Measurements from ENCODE around the gene PPM1H. TPM values are rescaled to one million over a fixed set of nuclear protein-coding genes. Genes with fewer than 3 reads are reported as not detected.

Gene PPM1H
- total RNA-seq, 1 donor from 2014 or later = 15.7 TPM

GRCh38 chr12:62933602-62934238, 1.2 kb downstream of the PPM1H start:
- no peaks in the 10 kb centered on the region for H3K9me3 Mint-ChIP-seq
- DNase-seq (ENCODE audit: low spot score in 2 of 2, unreplicated experiment in 2 of 2) = no peak

DNA sequence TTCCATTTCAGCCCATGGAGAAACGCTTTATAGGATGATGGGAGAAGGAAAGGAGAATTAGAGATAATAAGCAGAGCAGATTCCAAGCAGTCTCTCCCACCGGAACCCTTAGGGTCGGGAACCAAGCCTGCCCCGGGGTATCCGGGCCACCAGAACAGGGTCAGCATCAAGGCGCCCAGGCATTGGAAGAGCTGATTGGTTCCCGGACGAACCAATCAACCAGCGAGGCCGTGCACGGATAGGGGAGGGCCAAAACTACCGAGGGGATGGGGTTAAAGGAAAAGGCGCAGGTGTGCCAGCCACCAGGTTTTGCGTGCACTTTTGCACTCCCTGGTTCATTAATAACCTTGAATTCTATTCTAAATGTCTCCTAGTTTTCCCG, 1.7 kb downstream of the PPM1H start:
- Mint-ChIP-seq H3K4me3 (peak overlapping the region; percentile 97), H3K4me1 (peaks cover 32% of the 10 kb centered on the region), H3K27ac (no peak overlapping the region), H3K9me3 (no peaks in the 10 kb centered on the region), H3K27me3 (ENCODE audit: low read depth) (peaks cover 43% of the 10 kb centered on the region), H3K36me3 (no peaks in the 10 kb centered on the region)
- no peak for TF ChIP-seq CTCF (IDR thresholded peaks at IDR 0.05; ENCODE audit: unreplicated experiment)
- no peak for DNase-seq (ENCODE audit: low spot score in 2 of 2, unreplicated experiment in 2 of 2)

More at GRCh38 chr12:62933602-62934238, 1.2 kb downstream of the PPM1H start:
- H3K27ac Mint-ChIP-seq = peak overlapping the region; percentile 96
- no peaks in the 10 kb centered on the region for H3K36me3 Mint-ChIP-seq
- H3K4me3 Mint-ChIP-seq = peak overlapping the region; percentile 97
- H3K4me1 Mint-ChIP-seq = peaks cover 32% of the 10 kb centered on the region
- no peak for TF ChIP-seq CTCF (IDR thresholded peaks at IDR 0.05; ENCODE audit: unreplicated experiment)
- H3K27me3 Mint-ChIP-seq (ENCODE audit: low read depth) = peaks cover 39% of the 10 kb centered on the region

DNA sequence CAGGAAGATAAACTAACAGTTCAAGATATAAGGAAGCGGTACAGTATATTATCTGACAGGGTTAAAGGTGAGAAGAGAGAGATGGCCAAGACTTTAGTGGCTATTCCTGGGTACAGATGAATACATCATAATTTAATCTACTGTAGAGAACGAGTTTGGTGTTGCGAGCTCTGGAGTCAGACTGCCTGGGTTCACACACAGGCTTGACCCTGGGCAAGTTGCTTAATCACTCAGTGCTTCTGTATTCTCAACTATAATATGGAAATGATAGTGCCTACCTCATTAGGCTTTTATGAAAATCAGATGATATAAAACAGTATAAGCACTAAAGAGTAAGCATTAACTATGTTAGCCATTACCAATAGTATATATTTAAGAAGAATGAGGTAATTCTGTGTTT, 3.5 kb downstream of the PPM1H start:
- Mint-ChIP-seq H3K36me3 (no peaks in the 10 kb centered on the region), H3K9me3 (no peaks in the 10 kb centered on the region), H3K27me3 (ENCODE audit: low read depth) (peaks cover 41% of the 10 kb centered on the region), H3K4me3 (no peak overlapping the region), H3K27ac (no peak overlapping the region), H3K4me1 (peaks cover 32% of the 10 kb centered on the region)
- no peak for DNase-seq (ENCODE audit: low spot score in 2 of 2, unreplicated experiment in 2 of 2)
- TF ChIP-seq CTCF (IDR thresholded peaks at IDR 0.05; ENCODE audit: unreplicated experiment) = no peak

- no peak for DNase-seq (ENCODE audit: low spot score in 2 of 2, unreplicated experiment in 2 of 2)
- Mint-ChIP-seq H3K4me3 (no peak overlapping the region), H3K36me3 (no peaks in the 10 kb centered on the region), H3K9me3 (no peaks in the 10 kb centered on the region), H3K27me3 (ENCODE audit: low read depth) (peaks cover 43% of the 10 kb centered on the region), H3K27ac (peak overlapping the region; percentile 37), H3K4me1 (peaks cover 32% of the 10 kb centered on the region)
- TF ChIP-seq CTCF (IDR thresholded peaks at IDR 0.05; ENCODE audit: unreplicated experiment) = no peak
Measured at GRCh38 chr12:62930546-62931425, 4.2 kb downstream of the PPM1H start.

GRCh38 chr12:62928632-62929031, 6.3 kb downstream of the PPM1H start:
- Mint-ChIP-seq H3K9me3 (no peaks in the 10 kb centered on the region), H3K27me3 (ENCODE audit: low read depth) (peaks cover 36% of the 10 kb centered on the region), H3K4me1 (peaks cover 26% of the 10 kb centered on the region), H3K4me3 (no peak overlapping the region), H3K36me3 (no peaks in the 10 kb centered on the region), H3K27ac (no peak overlapping the region)
- DNase-seq (ENCODE audit: low spot score in 2 of 2, unreplicated experiment in 2 of 2) = no peak
- no peak for TF ChIP-seq CTCF (IDR thresholded peaks at IDR 0.05; ENCODE audit: unreplicated experiment)
